SK-N-MC (cell line): ENCODE measurements around the gene BECN2.
A peak's percentile ranks its signal among the peaks of the same experiment; 100 is the strongest.
"Not testable (repeated sequence)": the region's sequence is repeated elsewhere in the genome, so short reads cannot be mapped to it uniquely, and the experiment has no call there.

ENCODE experiments used
- DNase-seq: peaks from one replicate; pipeline ENCODE4 v3.0.0-alpha.2; 2011; ENCODE audit warnings: low read depth, low spot score
- H3K27ac ChIP-seq: fragments of 200-600 bp; sonication (generic); 2 replicates; pipeline ENCODE4 v1.5.1; 2016; ENCODE audit warnings: mixed run types
- H3K36me3 ChIP-seq: fragments of 200-600 bp; sonication (generic); 2 replicates; pipeline ENCODE4 v1.6.1; 2017; ENCODE audit warnings: antibody characterized with exemption, low read length, mixed read lengths; ENCODE audit not compliant: insufficient read depth
- H3K4me3 ChIP-seq: fragments of 200-600 bp; sonication (generic); 2 replicates; pipeline ENCODE4 v1.5.1; 2016
- H3K9ac ChIP-seq: fragments of 200-600 bp; sonication (generic); 2 replicates; pipeline ENCODE4 v1.8.0; 2017; ENCODE audit warnings: mixed run types, mixed read lengths; ENCODE audit not compliant: insufficient read length
- H3K9me3 ChIP-seq: fragments of 200-600 bp; sonication (generic); 2 replicates; pipeline ENCODE4 v1.6.1; 2017; ENCODE audit warnings: low read depth, mild to moderate bottlenecking, antibody characterized with exemption, low read length, moderate library complexity, mixed read lengths
- EZH2 ChIP-seq: fragments of 200-600 bp; sonication (generic); IDR thresholded peaks from one replicate; pipeline ENCODE4 v1.6.1; 2017; ENCODE audit warnings: antibody characterized with exemption
- FOXP2 ChIP-seq: optimal IDR thresholded peaks from 2 replicates; pipeline ENCODE3; 2011; ENCODE audit warnings: mild to moderate bottlenecking, moderate library complexity; ENCODE audit not compliant: insufficient read depth; ENCODE audit errors: extremely low read length, control extremely low read depth
- POLR2AphosphoS5 ChIP-seq: IDR thresholded peaks from 2 replicates; pipeline ENCODE4 v1.6.1; 2012; ENCODE audit warnings: mild to moderate bottlenecking, low read depth, low read length, borderline replicate concordance

The BECN2 gene

DNA sequence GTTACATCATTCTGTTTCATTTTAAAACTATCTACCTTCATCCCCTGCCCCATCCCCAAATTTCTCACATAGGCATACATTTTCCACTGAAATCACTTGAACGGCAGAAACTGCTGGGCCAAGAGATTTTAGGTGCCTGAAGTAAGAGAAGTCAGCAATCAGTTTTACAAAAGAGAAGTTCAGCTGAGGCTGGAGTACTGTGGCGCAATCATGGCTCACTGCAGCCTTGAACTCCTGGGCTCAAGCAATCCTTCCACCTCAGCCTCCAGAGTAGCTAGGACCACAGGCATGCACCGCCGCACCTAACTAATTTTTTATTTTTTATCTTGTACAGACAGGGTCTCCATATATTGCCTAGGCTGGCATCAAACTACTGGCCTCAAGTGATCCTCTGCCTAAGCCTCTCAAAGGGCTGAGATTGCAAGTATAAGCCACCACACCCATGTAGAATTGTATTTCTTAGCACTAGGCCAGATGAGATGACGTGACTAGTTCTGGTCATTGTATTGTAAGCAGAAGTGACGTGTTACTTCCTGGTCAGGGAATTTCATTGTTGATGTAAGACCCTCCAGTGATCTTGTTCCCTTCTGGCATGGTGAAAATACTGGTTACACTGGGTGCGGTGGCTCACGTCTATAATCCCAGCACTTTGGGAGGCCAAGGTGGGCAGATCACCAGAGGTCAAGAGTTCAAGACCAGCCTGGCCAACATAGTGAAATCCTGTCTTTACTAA is 7.1 kb downstream of the BECN2 start:
- Histone ChIP-seq H3K27ac (no peak overlapping the region), H3K9me3 (no peaks in the 10 kb centered on the region), H3K9ac (no peak overlapping the region), H3K36me3 (no peaks in the 10 kb centered on the region), H3K4me3 (no peak overlapping the region)
- no peak for DNase-seq
- TF ChIP-seq EZH2: no peak
- TF ChIP-seq POLR2AphosphoS5: no peak
- no peak for TF ChIP-seq FOXP2

DNA sequence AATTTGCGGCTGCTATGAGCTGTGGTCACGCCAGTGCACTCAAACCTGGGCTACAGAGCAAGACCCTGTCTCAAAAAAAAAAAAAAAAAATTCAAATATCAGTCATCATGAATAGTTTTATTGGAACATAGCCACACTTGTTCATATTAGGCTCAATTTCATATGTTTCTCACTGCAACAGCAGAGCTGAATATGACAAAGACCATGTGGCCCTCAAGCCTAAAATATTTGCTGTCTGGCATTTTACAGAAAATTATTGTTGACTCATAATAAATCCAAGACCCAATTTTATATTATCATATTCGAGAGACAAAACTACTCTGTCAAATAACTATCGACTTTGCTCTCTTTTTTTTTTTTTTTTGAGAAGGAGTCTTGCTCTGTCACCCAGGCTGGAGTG is 11.0 kb downstream of the BECN2 start:
- TF ChIP-seq EZH2 (no peak), POLR2AphosphoS5 (no peak)
- DNase-seq: no peak
- Histone ChIP-seq H3K9me3 (no peaks in the 10 kb centered on the region), H3K4me3 (no peak overlapping the region), H3K9ac (no peak overlapping the region), H3K36me3 (no peaks in the 10 kb centered on the region), H3K27ac (no peak overlapping the region)

DNA sequence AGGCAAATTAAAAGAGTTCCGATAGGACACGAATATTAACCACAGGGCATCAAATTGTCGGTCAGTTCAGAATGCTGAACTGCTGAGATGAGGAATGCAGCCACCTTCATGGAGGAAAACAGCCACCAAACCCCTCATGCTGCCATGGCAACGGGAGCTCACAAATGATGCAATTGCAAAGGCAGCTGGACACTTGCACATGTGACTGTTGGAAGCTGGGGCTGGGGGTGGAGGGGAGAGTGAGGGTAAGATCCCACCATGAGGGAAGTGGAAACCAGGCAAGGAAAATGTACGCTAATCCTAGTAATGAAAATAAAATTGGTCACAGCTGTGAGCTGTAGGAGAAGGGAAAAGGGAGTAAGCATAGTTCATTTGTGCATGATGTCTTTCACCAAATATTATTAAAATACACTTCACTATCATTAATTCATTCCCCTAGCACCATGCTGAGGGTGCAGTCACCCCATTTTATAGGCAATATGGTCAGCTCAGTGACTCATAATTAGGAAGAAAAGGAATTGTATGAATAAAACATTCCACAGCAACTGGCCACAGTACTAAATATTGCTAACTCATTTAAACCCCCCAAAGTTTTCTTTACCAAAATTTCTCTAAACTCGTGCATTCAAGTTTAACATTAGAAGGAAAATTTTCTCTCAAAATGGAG is 15.3 kb downstream of the BECN2 start:
- peak overlapping the region; percentile 51; the same call in 1 of the 2 replicates for H3K27ac ChIP-seq
- no peak overlapping the region for H3K9ac ChIP-seq
- H3K36me3 ChIP-seq: no peaks in the 10 kb centered on the region
- DNase-seq: no peak
- no peak for TF ChIP-seq POLR2AphosphoS5
- no peak for TF ChIP-seq EZH2
- TF ChIP-seq FOXP2: no peak
- H3K4me3 ChIP-seq: no peak overlapping the region
- no peaks in the 10 kb centered on the region for H3K9me3 ChIP-seq

DNA sequence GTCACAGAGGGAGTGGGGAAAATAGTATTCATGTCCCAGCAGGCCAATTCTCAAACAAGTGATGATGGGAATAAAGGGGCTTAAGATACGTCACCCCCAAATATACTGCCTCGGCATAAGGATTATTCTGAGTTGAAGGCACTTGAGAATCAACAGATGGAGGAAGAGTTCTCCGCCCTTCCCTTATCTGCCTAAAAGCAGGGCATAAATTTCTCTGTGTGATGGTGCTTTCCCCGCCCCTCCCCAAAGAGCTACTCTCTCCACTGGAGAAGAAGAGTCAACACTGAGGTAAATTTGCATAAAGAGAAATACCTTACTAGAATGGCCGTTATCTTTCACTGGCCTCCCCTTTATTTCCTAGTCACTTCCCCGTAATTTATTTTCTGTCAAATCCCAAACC is 18.7 kb downstream of the BECN2 start:
- no peak for DNase-seq
- TF ChIP-seq POLR2AphosphoS5 (no peak), EZH2 (no peak), FOXP2 (no peak)
- H3K9me3 ChIP-seq: no peaks in the 10 kb centered on the region
- no peak overlapping the region for H3K27ac ChIP-seq
- H3K36me3 ChIP-seq: no peaks in the 10 kb centered on the region
- H3K4me3 ChIP-seq: no peak overlapping the region
- H3K9ac ChIP-seq: no peak overlapping the region

DNA sequence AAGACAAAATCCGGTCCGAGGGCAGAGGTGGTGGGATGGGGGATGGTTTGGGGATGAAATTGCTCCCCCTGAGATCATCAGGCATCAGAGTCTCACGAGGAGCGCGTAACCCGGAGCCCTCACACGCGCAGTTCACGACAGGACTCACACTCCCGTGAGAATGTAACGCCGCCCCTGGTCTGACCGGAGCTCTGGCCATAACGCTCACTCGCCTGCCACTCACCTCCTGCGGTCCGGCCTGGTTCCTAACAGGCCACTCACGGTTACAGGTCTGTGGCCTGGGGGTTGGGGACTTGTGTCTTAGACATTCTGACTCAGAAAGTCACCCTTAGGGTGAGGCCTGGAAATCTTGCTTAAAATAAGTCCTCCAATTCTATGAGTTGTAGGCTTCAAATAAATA is 21.5 kb downstream of the BECN2 start:
- Histone ChIP-seq H3K36me3 (no peaks in the 10 kb centered on the region), H3K9ac (no peak overlapping the region), H3K9me3 (no peaks in the 10 kb centered on the region), H3K4me3 (no peak overlapping the region), H3K27ac (no peak overlapping the region)
- TF ChIP-seq EZH2 (no peak), POLR2AphosphoS5 (no peak), FOXP2 (no peak)
- DNase-seq: no peak

DNA sequence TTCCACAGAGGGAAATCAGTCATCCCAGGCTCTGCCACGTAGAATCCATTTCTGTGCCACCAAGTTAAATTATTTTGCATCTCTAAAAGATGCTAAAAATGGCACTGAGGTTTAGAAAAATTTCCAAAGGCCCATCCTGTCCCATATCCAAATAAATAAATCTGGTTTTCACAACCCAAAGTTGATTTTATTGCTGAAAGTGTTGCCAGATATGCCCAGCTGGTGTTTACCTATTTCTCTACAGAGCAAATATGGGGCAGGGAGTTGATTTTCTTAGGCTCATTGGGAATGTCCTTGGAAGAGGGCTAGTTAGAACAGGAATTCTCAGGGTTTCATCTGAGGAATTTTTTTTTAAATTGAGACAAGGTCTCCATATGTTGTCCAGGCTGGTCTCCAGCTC is 22.4 kb downstream of the BECN2 start:
- Histone ChIP-seq H3K9me3 (no peaks in the 10 kb centered on the region), H3K4me3 (no peak overlapping the region), H3K9ac (no peak overlapping the region), H3K27ac (no peak overlapping the region), H3K36me3 (no peaks in the 10 kb centered on the region)
- TF ChIP-seq POLR2AphosphoS5 (no peak), FOXP2 (no peak), EZH2 (no peak)
- no peak for DNase-seq

DNA sequence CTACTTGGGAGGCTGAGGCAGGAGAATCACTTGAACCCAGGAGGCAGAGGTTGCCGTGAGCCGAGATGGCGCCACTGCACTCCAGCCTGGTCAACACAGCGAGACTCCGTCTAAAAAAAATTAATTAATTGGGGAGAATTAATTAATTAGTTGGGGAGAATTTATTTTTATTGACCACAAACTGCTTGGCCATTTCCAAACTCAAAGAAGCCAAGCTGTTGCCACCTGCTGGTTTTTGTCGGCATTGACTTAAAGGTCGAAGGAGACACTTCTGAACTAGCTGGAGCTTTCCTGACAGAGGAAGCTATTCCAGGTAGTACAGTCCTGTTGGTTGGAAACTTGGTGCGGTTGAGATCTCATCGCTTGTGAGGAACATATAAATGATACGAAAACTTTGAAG is 28.2 kb downstream of the BECN2 start:
- H3K9me3 ChIP-seq: no peaks in the 10 kb centered on the region
- TF ChIP-seq EZH2 (no peak), FOXP2 (no peak), POLR2AphosphoS5 (no peak)

DNA sequence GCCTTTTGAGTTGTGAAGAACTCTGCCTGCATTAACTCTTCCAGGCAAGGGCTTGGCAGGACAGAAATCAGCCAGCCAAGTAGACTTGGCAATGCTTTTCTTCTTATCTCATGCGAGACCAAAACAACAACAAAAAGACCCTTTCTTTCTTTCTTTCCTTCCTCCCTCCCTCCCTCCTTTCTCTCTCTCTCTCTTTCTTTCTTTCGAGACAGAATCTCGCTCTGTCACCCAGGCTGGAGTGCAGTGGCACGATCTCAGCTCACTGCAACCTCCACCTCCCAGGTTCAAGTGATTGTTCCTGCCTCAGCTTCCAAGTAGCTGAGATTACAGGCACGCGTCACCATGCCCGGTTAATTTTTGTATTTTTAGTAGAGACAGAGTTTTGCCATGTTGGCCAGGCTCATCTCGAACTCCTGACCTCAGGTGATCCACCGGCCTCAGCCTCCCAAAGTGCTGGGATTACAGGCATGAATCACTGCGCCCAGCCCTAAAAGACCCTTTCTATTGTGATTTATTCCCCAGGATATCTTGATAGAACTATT is 30.9 kb downstream of the BECN2 start:
- H3K9me3 ChIP-seq, H3K27ac ChIP-seq, H3K36me3 ChIP-seq, DNase-seq, H3K4me3 ChIP-seq, H3K9ac ChIP-seq: not testable (repeated sequence)

More for the DNA sequence above, 28.2 kb downstream of the BECN2 start:
- H3K9ac ChIP-seq: no peak overlapping the region
- DNase-seq: no peak
- H3K36me3 ChIP-seq: no peaks in the 10 kb centered on the region
- H3K27ac ChIP-seq: no peak overlapping the region
- no peak overlapping the region for H3K4me3 ChIP-seq

DNA sequence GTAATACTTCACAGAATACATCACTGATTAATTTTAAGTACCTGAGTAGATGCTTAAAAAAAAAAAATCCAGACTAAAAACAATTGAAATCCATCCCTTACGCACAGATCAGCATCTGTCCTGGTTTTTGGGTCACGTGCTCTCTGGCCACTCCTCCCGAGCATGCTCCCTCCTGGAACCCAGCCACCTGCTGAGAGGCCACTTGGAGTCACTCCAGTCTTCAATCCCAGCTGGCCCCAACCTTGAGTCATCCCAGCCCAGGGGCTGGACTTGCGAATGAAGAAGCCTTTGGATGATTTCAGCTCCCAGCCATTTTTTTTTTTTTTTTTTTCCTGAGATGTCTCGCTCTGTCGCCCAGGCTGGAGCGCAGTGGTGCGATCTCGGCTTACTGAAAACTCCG is 32.5 kb downstream of the BECN2 start:
- Histone ChIP-seq H3K9me3 (no peaks in the 10 kb centered on the region), H3K9ac (no peak overlapping the region), H3K36me3 (no peaks in the 10 kb centered on the region), H3K4me3 (no peak overlapping the region), H3K27ac (no peak overlapping the region)
- TF ChIP-seq EZH2 (no peak), FOXP2 (no peak), POLR2AphosphoS5 (no peak)
- DNase-seq: no peak
